GM23338 (cell line): Measurements from ENCODE around the gene IBA57. TPM values are rescaled to one million over a fixed set of nuclear protein-coding genes. Genes with fewer than 3 reads are reported as not detected.

Source experiments
- ATAC-seq: fragments of 200-7000 bp; cut with Tn5 transposase; 3 replicates; pipeline ENCODE4 v1.9.1; 2020
- DNase-seq: peaks from one replicate; pipeline ENCODE4 v3.0.0-alpha.2; 2015; ENCODE audit warnings: low spot score
- H2AFZ ChIP-seq: fragments of 200-600 bp; sonication (generic); 2 replicates; pipeline ENCODE4 v1.8.0; 2016; ENCODE audit warnings: antibody characterized with exemption, mild to moderate bottlenecking, moderate library complexity
- H3F3A ChIP-seq: fragments of 200-600 bp; sonication (generic); replicated peaks from 2 replicates; pipeline ENCODE4 v1.8.0; 2017; ENCODE audit warnings: antibody characterized with exemption, mixed run types, low read depth
- H3K27ac ChIP-seq: fragments of 200-600 bp; sonication (generic); 2 replicates; pipeline ENCODE4 v1.6.1; 2016; ENCODE audit warnings: low read depth
- H3K27me3 ChIP-seq: fragments of 200-600 bp; sonication (generic); 2 replicates; pipeline ENCODE4 v1.8.0; 2016; ENCODE audit warnings: mild to moderate bottlenecking, mixed run types, moderate library complexity; ENCODE audit not compliant: insufficient read depth
- H3K36me3 ChIP-seq: fragments of 200-600 bp; sonication (generic); 2 replicates; pipeline ENCODE4 v1.8.0; 2016; ENCODE audit warnings: mild to moderate bottlenecking; ENCODE audit not compliant: insufficient read depth
- H3K4me1 ChIP-seq: fragments of 200-600 bp; sonication (generic); 2 replicates; pipeline ENCODE4 v1.8.0; 2016; ENCODE audit warnings: mild to moderate bottlenecking, moderate library complexity; ENCODE audit not compliant: insufficient read depth
- H3K4me2 ChIP-seq: fragments of 200-600 bp; sonication (generic); 2 replicates; pipeline ENCODE4 v1.7.1; 2017; ENCODE audit warnings: mixed run types
- H3K4me3 ChIP-seq: fragments of 200-600 bp; sonication (generic); 2 replicates; pipeline ENCODE4 v1.6.1; 2016; ENCODE audit warnings: mixed run types
- H3K79me2 ChIP-seq: fragments of 200-600 bp; sonication (generic); replicated peaks from 2 replicates; pipeline ENCODE4 v1.8.0; 2017; ENCODE audit warnings: mild to moderate bottlenecking; ENCODE audit not compliant: insufficient read depth
- H3K9me2 ChIP-seq: fragments of 200-600 bp; sonication (generic); 2 replicates; pipeline ENCODE4 v1.8.0; 2017; ENCODE audit not compliant: insufficient read depth
- H4K20me1 ChIP-seq: fragments of 200-600 bp; sonication (generic); replicated peaks from 2 replicates; pipeline ENCODE4 v1.8.0; 2017; ENCODE audit warnings: mild to moderate bottlenecking; ENCODE audit not compliant: insufficient read depth
- H3K27ac Mint-ChIP-seq: 2 replicates; pipeline ENCODE4 v1.8.0; 2020; ENCODE audit warnings: inconsistent platforms, mild to moderate bottlenecking, moderate library complexity, mixed read lengths
- H3K27me3 Mint-ChIP-seq: 3 replicates; pipeline ENCODE4 v1.8.0; 2022; ENCODE audit warnings: low read depth, mild to moderate bottlenecking, moderate library complexity, mixed read lengths, inconsistent platforms; ENCODE audit not compliant: insufficient read depth, poor library complexity
- H3K36me3 Mint-ChIP-seq: 3 replicates; pipeline ENCODE4 v1.8.0; 2021; ENCODE audit warnings: low read depth, mild to moderate bottlenecking, inconsistent platforms, moderate library complexity, mixed read lengths
- H3K4me1 Mint-ChIP-seq: 3 replicates; pipeline ENCODE4 v1.8.0; 2020; ENCODE audit warnings: mild to moderate bottlenecking, inconsistent platforms, mixed read lengths
- H3K4me3 Mint-ChIP-seq: 3 replicates; pipeline ENCODE4 v1.8.0; 2021; ENCODE audit warnings: moderate library complexity, mild to moderate bottlenecking, inconsistent platforms, mixed read lengths
- H3K9me3 Mint-ChIP-seq: 3 replicates; pipeline ENCODE4 v1.8.0; 2020; ENCODE audit warnings: moderate library complexity, mild to moderate bottlenecking, inconsistent platforms, mixed read lengths
- CREB1 ChIP-seq: fragments of 250-450 bp; sonication (Bioruptor Pico); IDR thresholded peaks from 2 replicates; pipeline ENCODE4 v1.5.0; 2020; ENCODE audit warnings: low read depth, mild to moderate bottlenecking, moderate library complexity
- CTCF ChIP-seq, 2 experiments: fragments of 200-600 bp in 1 of 2; sonication (generic) in 1 of 2; conservative IDR thresholded peaks; 2 replicates each; pipeline versions ENCODE4 v1.5.1 to v1.6.1; 2016 to 2017; ENCODE audit warnings: antibody characterized with exemption in 2 of 2, low read depth in 2 of 2, mild to moderate bottlenecking in 2 of 2, moderate library complexity in 1 of 2
- ETS1 ChIP-seq: IDR thresholded peaks from 2 replicates; pipeline ENCODE4 v1.6.1; 2016; ENCODE audit warnings: antibody characterized with exemption
- EZH2 ChIP-seq: fragments of 200-600 bp; sonication (generic); IDR thresholded peaks from one replicate; pipeline ENCODE4 v1.8.0; 2017; ENCODE audit warnings: antibody characterized with exemption, mild to moderate bottlenecking, low read depth; ENCODE audit not compliant: unreplicated experiment
- EZH2phosphoT487 ChIP-seq: fragments of 200-600 bp; sonication (generic); IDR thresholded peaks from one replicate; pipeline ENCODE4 v1.8.1; 2018; ENCODE audit warnings: antibody characterized with exemption; ENCODE audit not compliant: unreplicated experiment
- JUNB ChIP-seq: IDR thresholded peaks from one replicate; pipeline ENCODE4 v1.6.1; 2016; ENCODE audit warnings: antibody characterized with exemption; ENCODE audit not compliant: unreplicated experiment
- NANOG ChIP-seq: IDR thresholded peaks from 2 replicates; pipeline ENCODE4 v1.6.1; 2016; ENCODE audit warnings: antibody characterized with exemption, borderline replicate concordance
- POLR2AphosphoS5 ChIP-seq: IDR thresholded peaks from 2 replicates; pipeline ENCODE4 v1.6.1; 2016; ENCODE audit warnings: antibody characterized with exemption, low read depth
- REST ChIP-seq: IDR thresholded peaks from one replicate; pipeline ENCODE4 v1.6.1; 2018; ENCODE audit warnings: antibody characterized with exemption; ENCODE audit not compliant: unreplicated experiment
- STAT1 ChIP-seq: IDR thresholded peaks from one replicate; pipeline ENCODE4 v1.6.1; 2016; ENCODE audit warnings: antibody characterized with exemption; ENCODE audit not compliant: unreplicated experiment
- ZNF114 ChIP-seq: fragments of 250-450 bp; sonication (Bioruptor Pico); IDR thresholded peaks from 2 replicates; pipeline ENCODE4 v1.5.0; 2020; ENCODE audit warnings: mild to moderate bottlenecking, moderate library complexity
- ZNF331 ChIP-seq: fragments of 250-450 bp; sonication (Bioruptor Pico); IDR thresholded peaks from 2 replicates; pipeline ENCODE4 v1.5.0; 2020; ENCODE audit warnings: low read depth, mild to moderate bottlenecking, moderate library complexity
- ZNF462 ChIP-seq: fragments of 250-450 bp; sonication (Bioruptor Pico); IDR thresholded peaks from 2 replicates; pipeline ENCODE4 v1.5.0; 2020; ENCODE audit warnings: mild to moderate bottlenecking, moderate library complexity
- polyA plus RNA-seq: library from polyadenylated mRNA; unstranded; fragments of >200 nt; fragmentation: Nextera tagmentation; extraction: Ambion mirVana; gene quantifications from 2 replicates; pipeline ENCODE4 v1.2.1, GENCODE V29; 2016
- total RNA-seq: library from RNA; depleted of rRNA; stranded (reverse); fragments of >200 nt; shearing (Covaris generic); gene quantifications from 2 replicates; pipeline ENCODE4 v1.2.3, GENCODE V29; 2014

Gene IBA57
- total and polyA plus RNA-seq, 2 experiments from 2014 or later, result 1.1 to 10.3 TPM

- Histone ChIP-seq H3K27me3 (no peaks in the 10 kb centered on the region), H3K4me1 (no peaks in the 10 kb centered on the region), H3F3A (no peaks in the 10 kb centered on the region), H3K4me2 (no peak overlapping the region), H4K20me1 (no peaks in the 10 kb centered on the region), H2AFZ (no peak overlapping the region), H3K9me2 (no peaks in the 10 kb centered on the region), H3K79me2 (no peaks in the 10 kb centered on the region), H3K36me3 (no peaks in the 10 kb centered on the region), H3K27ac (no peak overlapping the region), H3K4me3 (no peak overlapping the region)
- Mint-ChIP-seq H3K36me3 (peaks cover 2% of the 10 kb centered on the region; the same call in 1 of the 3 replicates), H3K27me3 (peaks cover 9% of the 10 kb centered on the region), H3K27ac (no peak overlapping the region), H3K4me3 (no peak overlapping the region), H3K9me3 (no peaks in the 10 kb centered on the region), H3K4me1 (no peaks in the 10 kb centered on the region)
- TF ChIP-seq REST (no peak), STAT1 (no peak), ETS1 (no peak), POLR2AphosphoS5 (no peak), ZNF331 (no peak), CTCF (conservative IDR thresholded peaks at IDR 0.05; ENCODE audit: low read depth in 2 of 2) (no peak), ZNF462 (CRISPR knock-in tag) (no peak), EZH2 (no peak), EZH2phosphoT487 (no peak), ZNF114 (CRISPR knock-in tag) (no peak), NANOG (no peak), CREB1 (CRISPR knock-in tag) (no peak), JUNB (no peak)
- ATAC-seq, result no peak
- DNase-seq, result no peak
Measured at GRCh38 chr1:228178737-228179684, 13.4 kb downstream of the IBA57 start.
